Ishikawa (cell line): ENCODE results near the gene GSTM3.

Experiments used
- CEBPB ChIP-seq: IDR thresholded peaks from 2 replicates; pipeline ENCODE4 v1.6.1; 2012
- EP300 ChIP-seq: IDR thresholded peaks from 2 replicates; pipeline ENCODE4 v1.6.1; 2012; ENCODE audit warnings: borderline replicate concordance
- FOXM1 ChIP-seq: IDR thresholded peaks from 2 replicates; pipeline ENCODE4 v1.6.1; 2012; ENCODE audit warnings: low read depth, borderline replicate concordance
- RAD21 ChIP-seq: IDR thresholded peaks from 2 replicates; pipeline ENCODE4 v1.6.1; 2012; ENCODE audit warnings: low read depth
- TAF1 ChIP-seq: IDR thresholded peaks from 2 replicates; pipeline ENCODE4 v1.6.1; 2012; ENCODE audit warnings: low read depth, mild to moderate bottlenecking
- TCF12 ChIP-seq: IDR thresholded peaks from 2 replicates; pipeline ENCODE4 v1.6.1; 2012; ENCODE audit warnings: low read depth
- TEAD4 ChIP-seq: IDR thresholded peaks from 2 replicates; pipeline ENCODE4 v1.6.1; 2012
- USF1 ChIP-seq: IDR thresholded peaks from 2 replicates; pipeline ENCODE4 v1.6.1; 2012
- YY1 ChIP-seq: IDR thresholded peaks from 2 replicates; pipeline ENCODE4 v1.6.1; 2012; ENCODE audit warnings: low read depth
- TF ChIP-seq, protein P1 (sequence below): IDR thresholded peaks from 2 replicates; pipeline ENCODE4 v1.6.1; 2012
- TF ChIP-seq, protein P2 (sequence below): IDR thresholded peaks from 2 replicates; pipeline ENCODE4 v1.6.1; 2012; ENCODE audit warnings: low read depth, mild to moderate bottlenecking

DNA sequence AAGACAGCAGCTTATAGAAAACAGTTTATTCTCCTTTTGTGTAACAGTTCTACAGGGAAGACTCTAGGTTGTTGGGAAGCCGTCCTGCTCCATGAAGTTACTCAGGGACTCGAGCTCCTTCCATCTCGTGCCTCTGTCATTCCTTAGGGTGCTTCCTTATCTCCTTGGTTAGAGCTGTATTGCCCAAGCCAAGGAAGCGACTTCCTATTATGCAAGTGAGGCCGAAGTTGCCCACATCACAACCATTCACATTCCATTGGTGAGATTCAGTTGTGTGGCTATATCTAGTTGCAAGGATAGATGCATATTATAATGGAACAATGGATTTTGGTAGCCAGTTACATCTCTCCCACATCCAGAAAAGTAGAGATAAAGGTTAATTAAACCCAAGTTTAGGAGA, 19.8 kb downstream of the GSTM3 start:
- no peak for TF ChIP-seq FOXM1
- no peak for TF ChIP-seq TAF1
- TF ChIP-seq CEBPB: no peak
- no peak for TF ChIP-seq TCF12
- TF ChIP-seq TEAD4: no peak
- TF ChIP-seq YY1: no peak
- no peak for TF ChIP-seq EP300
- no peak for TF ChIP-seq USF1
- TF ChIP-seq, protein P1, sequence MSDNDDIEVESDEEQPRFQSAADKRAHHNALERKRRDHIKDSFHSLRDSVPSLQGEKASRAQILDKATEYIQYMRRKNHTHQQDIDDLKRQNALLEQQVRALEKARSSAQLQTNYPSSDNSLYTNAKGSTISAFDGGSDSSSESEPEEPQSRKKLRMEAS: no peak
- TF ChIP-seq, protein P2, sequence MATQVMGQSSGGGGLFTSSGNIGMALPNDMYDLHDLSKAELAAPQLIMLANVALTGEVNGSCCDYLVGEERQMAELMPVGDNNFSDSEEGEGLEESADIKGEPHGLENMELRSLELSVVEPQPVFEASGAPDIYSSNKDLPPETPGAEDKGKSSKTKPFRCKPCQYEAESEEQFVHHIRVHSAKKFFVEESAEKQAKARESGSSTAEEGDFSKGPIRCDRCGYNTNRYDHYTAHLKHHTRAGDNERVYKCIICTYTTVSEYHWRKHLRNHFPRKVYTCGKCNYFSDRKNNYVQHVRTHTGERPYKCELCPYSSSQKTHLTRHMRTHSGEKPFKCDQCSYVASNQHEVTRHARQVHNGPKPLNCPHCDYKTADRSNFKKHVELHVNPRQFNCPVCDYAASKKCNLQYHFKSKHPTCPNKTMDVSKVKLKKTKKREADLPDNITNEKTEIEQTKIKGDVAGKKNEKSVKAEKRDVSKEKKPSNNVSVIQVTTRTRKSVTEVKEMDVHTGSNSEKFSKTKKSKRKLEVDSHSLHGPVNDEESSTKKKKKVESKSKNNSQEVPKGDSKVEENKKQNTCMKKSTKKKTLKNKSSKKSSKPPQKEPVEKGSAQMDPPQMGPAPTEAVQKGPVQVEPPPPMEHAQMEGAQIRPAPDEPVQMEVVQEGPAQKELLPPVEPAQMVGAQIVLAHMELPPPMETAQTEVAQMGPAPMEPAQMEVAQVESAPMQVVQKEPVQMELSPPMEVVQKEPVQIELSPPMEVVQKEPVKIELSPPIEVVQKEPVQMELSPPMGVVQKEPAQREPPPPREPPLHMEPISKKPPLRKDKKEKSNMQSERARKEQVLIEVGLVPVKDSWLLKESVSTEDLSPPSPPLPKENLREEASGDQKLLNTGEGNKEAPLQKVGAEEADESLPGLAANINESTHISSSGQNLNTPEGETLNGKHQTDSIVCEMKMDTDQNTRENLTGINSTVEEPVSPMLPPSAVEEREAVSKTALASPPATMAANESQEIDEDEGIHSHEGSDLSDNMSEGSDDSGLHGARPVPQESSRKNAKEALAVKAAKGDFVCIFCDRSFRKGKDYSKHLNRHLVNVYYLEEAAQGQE: no peak
- no peak for TF ChIP-seq RAD21
